Right lobe of liver (tissue), 4 donors: ENCODE results near the gene LRP3.

Source experiments
- CTCF ChIP-seq, 4 donors: fragments of 200-600 bp in 3 of 4; fragments of 450-650 bp in 1 of 4; IDR thresholded peaks; one replicate each; pipeline versions ENCODE4 v1.5.1 to v1.8.0; 2016 to 2022; ENCODE audit warnings: antibody characterized with exemption in 4 of 4, mild to moderate bottlenecking in 2 of 4
- POLR2A ChIP-seq: fragments of 450-650 bp; IDR thresholded peaks from one replicate; pipeline ENCODE4 v1.6.1; 2017; ENCODE audit warnings: antibody characterized with exemption, mild to moderate bottlenecking
- donor health status: DM: no; HTN: no; CAD: no.
- donor health status: DM: no; HTN: no; CAD: no.
- donor health status: DM: no; HTN: yes; CAD: no.

- no peak for TF ChIP-seq CTCF (IDR thresholded peaks at IDR 0.05)
- no peak for TF ChIP-seq POLR2A
Measured at GRCh38 chr19:33208371-33208895, 14.3 kb downstream of the LRP3 start.
